HepG2 (cell line): ENCODE data around the gene FAM111B. TPM values are rescaled to one million over a fixed set of nuclear protein-coding genes. Genes with fewer than 3 reads are reported as not detected.

Source experiments
- ATAC-seq: fragments of 200-7000 bp; cut with Tn5 transposase; 3 replicates; pipeline ENCODE4 v1.9.1; 2020; ENCODE audit warnings: mild to moderate bottlenecking, moderate library complexity
- BruUV-seq: library from RNA; stranded (reverse); fragments of 400-500 nt; replicated peaks from 2 replicates; lab custom pipeline; 2021; lab: Mats Ljungman, UMichigan
- CTCF ChIA-PET: fragments of 300-600 bp; formaldehyde crosslinking; extraction: SDS; loops from one replicate; lab custom pipeline; 2021; ENCODE audit warnings: low total read pairs, inconsistent platforms, low intra/inter-chr PET ratio; lab: Yijun Ruan, JAX
- POLR2A ChIA-PET: fragments of 350-600 bp; sonication (Branson Sonifier 250); formaldehyde crosslinking; loops from one replicate; lab custom pipeline; 2020; ENCODE audit warnings: antibody characterized with exemption, inconsistent platforms; lab: Yijun Ruan, JAX
- DNase-seq: peaks from one replicate; pipeline ENCODE4 v3.0.0-alpha.2; 2015; ENCODE audit warnings: low spot score
- FAIRE-seq: peaks from 3 replicates; lab custom pipeline; 2011; peaks lifted over from hg19 to GRCh38; lab: Jason Lieb, UNC
- H2AFZ ChIP-seq: one replicate; pipeline ENCODE4 v1.6.1; 2011; ENCODE audit warnings: low read length, inconsistent platforms
- H3K27ac ChIP-seq: fragments of 300-600 bp; 3 replicates; pipeline ENCODE4 v1.8.0; 2011; ENCODE audit warnings: mixed run types, mild to moderate bottlenecking, mixed read lengths, low read length, inconsistent platforms; ENCODE audit not compliant: insufficient read depth; ENCODE audit errors: extremely low read length
- H3K27me3 ChIP-seq, 2 experiments: fragments of 200-600 bp in 1 of 2; 2 replicates in 1 of 2; 3 replicates in 1 of 2; pipeline versions ENCODE4 v1.6.0 to v1.8.0; 2011; ENCODE audit warnings: low read length in 2 of 2, mild to moderate bottlenecking in 2 of 2, moderate library complexity in 2 of 2, inconsistent platforms in 1 of 2; ENCODE audit not compliant: insufficient read depth in 2 of 2, control insufficient read depth in 1 of 2
- H3K36me3 ChIP-seq, 2 experiments: fragments of 200-600 bp in 1 of 2; replicated peaks in 1 of 2; 2 replicates in 1 of 2; 3 replicates in 1 of 2; pipeline versions ENCODE4 v1.5.1 to v1.8.0; 2011; ENCODE audit warnings: low read length in 2 of 2, inconsistent platforms in 1 of 2; ENCODE audit not compliant: insufficient read depth in 2 of 2, control insufficient read depth in 1 of 2
- H3K4me1 ChIP-seq: 2 replicates; pipeline ENCODE4 v1.5.1; 2012; ENCODE audit warnings: low read length, inconsistent platforms; ENCODE audit not compliant: insufficient read depth
- H3K4me2 ChIP-seq: 2 replicates; pipeline ENCODE4 v1.6.0; 2011; ENCODE audit warnings: low read depth, low read length, inconsistent platforms
- H3K4me3 ChIP-seq, 3 experiments: fragments of 200-600 bp in 1 of 3; sonication (generic), shearing (Covaris generic) in 1 of 3; replicated peaks in 1 of 3; 2 replicates each; pipeline ENCODE4 v1.5.1; 2011 to 2016; ENCODE audit warnings: low read length in 3 of 3, inconsistent platforms in 2 of 3, low read depth in 2 of 3, mild to moderate bottlenecking in 2 of 3, control low read depth in 1 of 3, mixed read lengths in 1 of 3; ENCODE audit not compliant: insufficient read depth in 1 of 3
- H3K79me2 ChIP-seq: one replicate; pipeline ENCODE4 v1.6.1; 2011; ENCODE audit warnings: low read length, inconsistent platforms; ENCODE audit not compliant: insufficient read depth
- H3K9ac ChIP-seq: 2 replicates; pipeline ENCODE4 v1.6.0; 2011; ENCODE audit warnings: mild to moderate bottlenecking, low read depth, low read length, inconsistent platforms; ENCODE audit not compliant: insufficient read depth
- H3K9me3 ChIP-seq: 2 replicates; pipeline ENCODE4 v1.5.1; 2012; ENCODE audit warnings: mild to moderate bottlenecking, low read length
- H4K20me1 ChIP-seq: 2 replicates; pipeline ENCODE4 v1.6.0; 2011; ENCODE audit warnings: inconsistent platforms, mild to moderate bottlenecking, low read length, moderate library complexity; ENCODE audit not compliant: insufficient read depth
- BRF2 ChIP-seq: sonication (generic); formaldehyde crosslinking; IDR thresholded peaks from 2 replicates; pipeline ENCODE4 v1.8.1; 2022; ENCODE audit warnings: mild to moderate bottlenecking, missing genetic modification reagents
- ESRRA ChIP-seq: sonication (generic); formaldehyde crosslinking; IDR thresholded peaks from 2 replicates; pipeline ENCODE4 v1.5.1; 2020; ENCODE audit warnings: mild to moderate bottlenecking, low read depth, missing genetic modification reagents
- HDAC1 ChIP-seq: sonication (generic); formaldehyde crosslinking; IDR thresholded peaks from 2 replicates; pipeline ENCODE4 v1.5.1; 2020; ENCODE audit warnings: mild to moderate bottlenecking, missing genetic modification reagents
- HIC2 ChIP-seq: sonication (generic); formaldehyde crosslinking; IDR thresholded peaks from 2 replicates; pipeline ENCODE4 v1.9.0; 2022; ENCODE audit warnings: low read depth, missing genetic modification reagents
- ISL2 ChIP-seq: sonication (generic); formaldehyde crosslinking; IDR thresholded peaks from 2 replicates; pipeline ENCODE4 v1.5.0; 2020; ENCODE audit warnings: missing genetic modification reagents
- NFIB ChIP-seq: sonication (generic); formaldehyde crosslinking; IDR thresholded peaks from 2 replicates; pipeline ENCODE4 v1.9.0; 2021; ENCODE audit warnings: missing genetic modification reagents, mild to moderate bottlenecking, borderline replicate concordance
- NFKBIZ ChIP-seq: IDR thresholded peaks from 2 replicates; pipeline ENCODE4 v1.6.1; 2018; ENCODE audit warnings: missing genetic modification reagents, missing compliant biosample characterization
- PRDM4 ChIP-seq: sonication (generic); formaldehyde crosslinking; IDR thresholded peaks from 2 replicates; pipeline ENCODE4 v1.9.0; 2021; ENCODE audit warnings: missing genetic modification reagents, borderline replicate concordance
- SOX13 ChIP-seq, 3 experiments: fragments of 450-650 bp in 1 of 3; sonication (generic) in 1 of 3; formaldehyde crosslinking in 1 of 3; IDR thresholded peaks in 2 of 3; conservative IDR thresholded peaks in 1 of 3; 2 replicates each; pipeline versions ENCODE4 v1.5.0 to v1.6.1; 2016 to 2020; ENCODE audit warnings: antibody characterized with exemption in 1 of 3, mild to moderate bottlenecking in 1 of 3, missing compliant biosample characterization in 1 of 3, missing genetic modification reagents in 1 of 3, moderate library complexity in 1 of 3
- ZBTB39 ChIP-seq: sonication (generic); formaldehyde crosslinking; IDR thresholded peaks from 2 replicates; pipeline ENCODE4 v1.5.0; 2020; ENCODE audit warnings: missing genetic modification reagents
- ZNF18 ChIP-seq: sonication (generic); formaldehyde crosslinking; IDR thresholded peaks from 2 replicates; pipeline ENCODE4 v1.8.0; 2022; ENCODE audit warnings: mild to moderate bottlenecking, missing genetic modification reagents; ENCODE audit not compliant: insufficient replicate concordance
- ZNF230 ChIP-seq: sonication (generic); formaldehyde crosslinking; IDR thresholded peaks from 2 replicates; pipeline ENCODE4 v1.4.0; 2020; ENCODE audit warnings: mild to moderate bottlenecking, missing genetic modification reagents
- ZNF33B ChIP-seq: sonication (generic); formaldehyde crosslinking; IDR thresholded peaks from 2 replicates; pipeline ENCODE4 v1.5.1; 2020; ENCODE audit warnings: mild to moderate bottlenecking, missing genetic modification reagents
- ZNF777 ChIP-seq: sonication (generic); formaldehyde crosslinking; IDR thresholded peaks from 2 replicates; pipeline ENCODE4 v1.4.0; 2020; ENCODE audit warnings: missing genetic modification reagents
- WGBS: methylation state at CpG from one replicate; pipeline ENCODE4 v1.1.6; 2017; ENCODE audit warnings: low lambda C conversion rate; 5-methylcytosine and 5-hydroxymethylcytosine counted together
- in situ Hi-C: cut with HindIII; loops from 2 replicates; pipeline ENCODE4 v1.10.0; 2017; ENCODE audit warnings: low pct_unique_long_range_greater_than_20kb; ENCODE audit not compliant: extremely low pct_ligation_motif_present
- intact Hi-C: fragments of 100-400 bp; cut with micrococcal nuclease; formaldehyde crosslinking; loops from one replicate; pipeline ENCODE4 v1.10.0; 2022; ENCODE audit not compliant: unreplicated experiment
- polyA plus RNA-seq, 8 experiments: library from polyadenylated mRNA; depleted of rRNA in 3 of 8; stranded (reverse) in 7 of 8; unstranded in 1 of 8; fragments of >200 nt; fragmentation: Illumina TruSeq in 4 of 8; extraction: Trizol in 4 of 8; gene quantifications; 2 replicates each; pipeline versions ENCODE4 v1.2.1 to v1.2.3, GENCODE V29; 2011 to 2016; ENCODE audit warnings: low read depth in 4 of 8, missing spikeins in 1 of 8, mixed read lengths in 1 of 8; ENCODE audit not compliant: insufficient read depth in 1 of 8
- total RNA-seq, 5 experiments: library from RNA; depleted of rRNA; stranded (reverse); fragments of >200 nt; fragmentation: Illumina TruSeq; extraction: Trizol; gene quantifications; 2 replicates each; pipeline ENCODE4 v1.2.3, GENCODE V29; 2016; ENCODE audit warnings: low read depth in 1 of 5

FAM111B gene
- total and polyA plus RNA-seq, 2 of the 13 experiments (the other 11 are each of a cell fraction or from before 2014, with no cell fraction given): 1.6 to 28.2 TPM

DNA sequence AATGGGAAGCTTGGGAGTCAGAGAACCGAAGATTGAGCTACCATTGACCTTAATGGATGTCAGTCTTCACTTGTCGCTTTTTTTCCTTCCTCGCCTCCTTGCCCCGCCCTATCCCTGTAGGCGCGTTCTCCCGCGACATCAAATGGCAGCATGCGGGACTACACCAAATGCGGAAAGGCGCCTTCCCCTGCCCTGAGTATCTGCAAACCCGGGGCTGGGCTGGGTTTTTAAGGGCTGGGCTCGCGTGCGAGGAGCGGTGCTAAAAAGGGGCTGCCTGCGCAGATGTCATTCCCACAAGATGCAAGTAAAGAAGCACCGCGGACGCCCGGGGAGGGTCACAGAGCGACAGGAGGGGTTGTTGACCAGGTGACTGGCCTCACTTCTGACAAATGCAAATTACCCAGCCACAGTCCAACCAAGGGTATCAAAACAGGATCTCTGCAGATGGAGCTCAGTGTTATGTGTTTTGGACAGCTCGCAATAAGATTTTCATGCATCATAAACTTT is 4.7 kb upstream of the FAM111B start:
- ATAC-seq: no peak
- no peak for FAIRE-seq
- TF ChIP-seq ZNF777 (no peak), ISL2 (CRISPR knock-in tag) (no peak), ZBTB39 (CRISPR knock-in tag) (no peak), NFKBIZ (CRISPR knock-in tag) (no peak), NFIB (no peak), ZNF33B (CRISPR knock-in tag) (no peak), HIC2 (no peak), PRDM4 (no peak), HDAC1 (CRISPR knock-in tag) (no peak), ESRRA (CRISPR knock-in tag) (no peak), ZNF230 (CRISPR knock-in tag) (no peak), BRF2 (CRISPR knock-in tag) (no peak), SOX13 (IDR thresholded peaks at IDR 0.05) (no peak), SOX13 (CRISPR knock-in tag; conservative IDR thresholded peaks at IDR 0.05 in 1 of 2, IDR thresholded peaks at IDR 0.05 in 1 of 2) (no peak), ZNF18 (CRISPR knock-in tag) (no peak)
- Histone ChIP-seq H3K9ac (no peak overlapping the region), H3K36me3 (no peaks in the 10 kb centered on the region), H3K27ac (no peak overlapping the region), H2AFZ (no peak overlapping the region), H3K4me3 (no peak overlapping the region), H3K79me2 (no peaks in the 10 kb centered on the region), H4K20me1 (no peaks in the 10 kb centered on the region), H3K4me1 (peaks cover 14% of the 10 kb centered on the region), H3K27me3 (no peaks in the 10 kb centered on the region), H3K4me2 (no peak overlapping the region), H3K9me3 (no peaks in the 10 kb centered on the region)
- 81% methylated on average over 23 of the region's 23 CpGs for WGBS
- in situ Hi-C loops (no loop called here), intact Hi-C loops (no loop called here)
- ChIA-PET POLR2A (no interaction called here), CTCF (no interaction called here)
- BruUV-seq: no TSS peak
- DNase-seq: no peak
